Astrocyte (in vitro differentiated cells and primary cell): ENCODE measurements around the gene ING2. TPM values are rescaled to one million over a fixed set of nuclear protein-coding genes. Genes with fewer than 3 reads are reported as not detected.

Experiments used
- DNase-seq: peaks from one replicate; pipeline ENCODE4 v3.0.0-alpha.2; 2010; ENCODE audit warnings: low read depth
- FAIRE-seq: peaks from 2 replicates; lab custom pipeline; 2011; peaks lifted over from hg19 to GRCh38; lab: Jason Lieb, UNC
- H2AFZ ChIP-seq: 2 replicates; pipeline ENCODE4 v1.6.0; 2012; ENCODE audit warnings: low read depth, low read length, inconsistent platforms
- H3K27ac ChIP-seq: 2 replicates; pipeline ENCODE4 v1.5.1; 2011; ENCODE audit warnings: low read depth, low read length, inconsistent platforms
- H3K27me3 ChIP-seq: 2 replicates; pipeline ENCODE4 v1.6.0; 2011; ENCODE audit warnings: low read length, inconsistent platforms; ENCODE audit not compliant: insufficient read depth
- H3K36me3 ChIP-seq: 2 replicates; pipeline ENCODE4 v1.5.1; 2011; ENCODE audit warnings: low read length, inconsistent platforms; ENCODE audit not compliant: insufficient read depth
- H3K4me1 ChIP-seq: 2 replicates; pipeline ENCODE4 v1.5.1; 2011; ENCODE audit warnings: low read length, inconsistent platforms; ENCODE audit not compliant: insufficient read depth
- H3K4me2 ChIP-seq: 2 replicates; pipeline ENCODE4 v1.6.0; 2012; ENCODE audit warnings: low read length, inconsistent platforms
- H3K4me3 ChIP-seq: 2 replicates; pipeline ENCODE4 v1.5.1; 2011; ENCODE audit warnings: low read depth, mild to moderate bottlenecking, low read length, inconsistent platforms; ENCODE audit not compliant: insufficient read depth
- H3K79me2 ChIP-seq: 2 replicates; pipeline ENCODE4 v1.6.0; 2012; ENCODE audit warnings: mild to moderate bottlenecking, low read length, inconsistent platforms; ENCODE audit not compliant: insufficient read depth
- H3K9ac ChIP-seq: 2 replicates; pipeline ENCODE4 v1.6.0; 2012; ENCODE audit warnings: mild to moderate bottlenecking, low read length, inconsistent platforms
- H3K9me3 ChIP-seq: 2 replicates; pipeline ENCODE4 v1.5.1; 2012; ENCODE audit warnings: low read depth, mild to moderate bottlenecking, low read length, inconsistent platforms; ENCODE audit not compliant: insufficient read depth
- H4K20me1 ChIP-seq: 2 replicates; pipeline ENCODE4 v1.6.0; 2012; ENCODE audit warnings: low read length, inconsistent platforms; ENCODE audit not compliant: insufficient read depth
- H3K27ac Mint-ChIP-seq: one replicate; pipeline ENCODE4 v1.8.0; 2021; ENCODE audit warnings: mild to moderate bottlenecking, mixed read lengths; ENCODE audit not compliant: unreplicated experiment
- H3K27me3 Mint-ChIP-seq: one replicate; pipeline ENCODE4 v1.8.0; 2021; ENCODE audit warnings: low read depth, mixed read lengths; ENCODE audit not compliant: unreplicated experiment
- H3K36me3 Mint-ChIP-seq: one replicate; pipeline ENCODE4 v1.8.0; 2021; ENCODE audit warnings: low read depth, mixed read lengths; ENCODE audit not compliant: unreplicated experiment
- H3K4me1 Mint-ChIP-seq: one replicate; pipeline ENCODE4 v1.8.0; 2021; ENCODE audit warnings: low read depth, mixed read lengths; ENCODE audit not compliant: unreplicated experiment
- H3K4me3 Mint-ChIP-seq: one replicate; pipeline ENCODE4 v1.8.0; 2021; ENCODE audit warnings: mild to moderate bottlenecking, moderate library complexity, mixed read lengths; ENCODE audit not compliant: unreplicated experiment
- H3K9me3 Mint-ChIP-seq: one replicate; pipeline ENCODE4 v1.8.0; 2021; ENCODE audit warnings: mild to moderate bottlenecking, mixed read lengths; ENCODE audit not compliant: unreplicated experiment
- CTCF ChIP-seq: IDR thresholded peaks from 2 replicates; pipeline ENCODE4 v1.5.1; 2011; ENCODE audit warnings: low read depth, mild to moderate bottlenecking, inconsistent platforms, low read length, moderate library complexity; ENCODE audit not compliant: insufficient read depth
- EZH2 ChIP-seq: IDR thresholded peaks from 2 replicates; pipeline ENCODE4 v1.6.1; 2012; ENCODE audit warnings: mild to moderate bottlenecking, low read length, inconsistent platforms; ENCODE audit not compliant: insufficient read depth
- total RNA-seq: library from RNA; stranded (reverse); gene quantifications from 2 replicates; pipeline ENCODE4 v1.2.1, GENCODE V29; 2021

The ING2 gene
- total RNA-seq, 1 donor from 2014 or later: 10.3 TPM

- no peak for TF ChIP-seq CTCF
- TF ChIP-seq EZH2: no peak
- H2AFZ ChIP-seq: no peak overlapping the region
- no peak overlapping the region for H3K4me3 ChIP-seq
- H3K9ac ChIP-seq: no peak overlapping the region
- H3K4me1 Mint-ChIP-seq: peaks cover 8% of the 10 kb centered on the region
- no peaks in the 10 kb centered on the region for H3K27me3 Mint-ChIP-seq
- H3K9me3 ChIP-seq: no peaks in the 10 kb centered on the region
- peak; percentile 60 for DNase-seq
- peaks cover 2% of the 10 kb centered on the region for H3K9me3 Mint-ChIP-seq
- FAIRE-seq: no peak
- no peak overlapping the region for H3K4me3 Mint-ChIP-seq
- H3K36me3 ChIP-seq: peaks cover 12% of the 10 kb centered on the region
- peaks cover 3% of the 10 kb centered on the region for H3K4me1 ChIP-seq
- H3K36me3 Mint-ChIP-seq: no peaks in the 10 kb centered on the region
- no peak overlapping the region for H3K4me2 ChIP-seq
- H3K79me2 ChIP-seq: no peaks in the 10 kb centered on the region
- H3K27me3 ChIP-seq: peaks cover 4% of the 10 kb centered on the region
- H3K27ac Mint-ChIP-seq: no peak overlapping the region
- no peaks in the 10 kb centered on the region for H4K20me1 ChIP-seq
- H3K27ac ChIP-seq: no peak overlapping the region
Observed at GRCh38 chr4:183515411-183515810, 10.6 kb downstream of the ING2 start.

- Histone ChIP-seq H3K4me1 (peaks cover 3% of the 10 kb centered on the region), H3K79me2 (no peaks in the 10 kb centered on the region), H3K4me3 (no peak overlapping the region), H2AFZ (no peak overlapping the region), H3K4me2 (no peak overlapping the region), H3K27ac (no peak overlapping the region), H3K27me3 (peaks cover 8% of the 10 kb centered on the region), H4K20me1 (no peaks in the 10 kb centered on the region), H3K9ac (no peak overlapping the region), H3K9me3 (no peaks in the 10 kb centered on the region), H3K36me3 (peaks cover 4% of the 10 kb centered on the region)
- Mint-ChIP-seq H3K27ac (no peak overlapping the region), H3K36me3 (no peaks in the 10 kb centered on the region), H3K4me1 (peaks cover 8% of the 10 kb centered on the region), H3K27me3 (no peaks in the 10 kb centered on the region), H3K4me3 (no peak overlapping the region), H3K9me3 (peaks cover 2% of the 10 kb centered on the region)
- DNase-seq (no peak), FAIRE-seq (no peak)
- no peak for TF ChIP-seq EZH2
- no peak for TF ChIP-seq CTCF
Observed at GRCh38 chr4:183517194-183517593, 12.3 kb downstream of the ING2 start.

- peaks cover 3% of the 10 kb centered on the region for H3K4me1 ChIP-seq
- no peak overlapping the region for H3K9ac ChIP-seq
- no peaks in the 10 kb centered on the region for H3K79me2 ChIP-seq
- Mint-ChIP-seq H3K4me3 (no peak overlapping the region), H3K36me3 (no peaks in the 10 kb centered on the region), H3K4me1 (peaks cover 8% of the 10 kb centered on the region), H3K9me3 (peaks cover 2% of the 10 kb centered on the region), H3K27me3 (peaks cover under 1% of the 10 kb centered on the region), H3K27ac (no peak overlapping the region)
- no peaks in the 10 kb centered on the region for H4K20me1 ChIP-seq
- FAIRE-seq (no peak), DNase-seq (peak; percentile 18)
- H3K9me3 ChIP-seq: no peaks in the 10 kb centered on the region
- H2AFZ ChIP-seq: no peak overlapping the region
- TF ChIP-seq CTCF: no peak
- TF ChIP-seq EZH2: no peak
- no peak overlapping the region for H3K4me2 ChIP-seq
- H3K4me3 ChIP-seq: no peak overlapping the region
- H3K27ac ChIP-seq: no peak overlapping the region
- H3K36me3 ChIP-seq: no peaks in the 10 kb centered on the region
- peaks cover 8% of the 10 kb centered on the region for H3K27me3 ChIP-seq
Observed at GRCh38 chr4:183517781-183518180, 12.9 kb downstream of the ING2 start.
